GM12874 (cell line): ENCODE results near the gene MIA2.

Source experiments
- TF ChIP-seq, protein P1 (sequence below): IDR thresholded peaks from 2 replicates; pipeline ENCODE4 v1.5.1; 2011; ENCODE audit warnings: low read depth, mild to moderate bottlenecking, control low read depth, low read length, moderate library complexity; ENCODE audit not compliant: insufficient read depth

Gene MIA2

DNA sequence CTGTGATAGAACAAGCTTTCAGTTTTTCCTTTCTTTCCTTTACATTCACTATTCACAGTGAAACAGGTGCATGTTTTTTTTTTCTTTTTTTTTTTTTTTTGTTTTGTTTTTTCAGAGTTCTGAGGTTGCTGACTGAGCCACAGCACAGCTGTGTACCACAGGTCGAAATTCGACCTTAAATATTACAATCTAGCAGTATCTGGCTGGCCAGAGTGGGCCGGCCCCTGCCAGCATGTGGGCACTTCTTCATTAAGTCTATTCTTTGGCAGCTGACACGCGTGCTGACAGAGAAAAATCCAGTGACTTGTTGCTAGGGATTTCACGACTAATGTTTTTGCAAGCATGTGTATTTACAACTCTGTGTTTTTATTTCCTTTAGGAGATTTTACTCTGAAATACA is 164.7 kb downstream of the MIA2 start:
- TF ChIP-seq, protein P1, sequence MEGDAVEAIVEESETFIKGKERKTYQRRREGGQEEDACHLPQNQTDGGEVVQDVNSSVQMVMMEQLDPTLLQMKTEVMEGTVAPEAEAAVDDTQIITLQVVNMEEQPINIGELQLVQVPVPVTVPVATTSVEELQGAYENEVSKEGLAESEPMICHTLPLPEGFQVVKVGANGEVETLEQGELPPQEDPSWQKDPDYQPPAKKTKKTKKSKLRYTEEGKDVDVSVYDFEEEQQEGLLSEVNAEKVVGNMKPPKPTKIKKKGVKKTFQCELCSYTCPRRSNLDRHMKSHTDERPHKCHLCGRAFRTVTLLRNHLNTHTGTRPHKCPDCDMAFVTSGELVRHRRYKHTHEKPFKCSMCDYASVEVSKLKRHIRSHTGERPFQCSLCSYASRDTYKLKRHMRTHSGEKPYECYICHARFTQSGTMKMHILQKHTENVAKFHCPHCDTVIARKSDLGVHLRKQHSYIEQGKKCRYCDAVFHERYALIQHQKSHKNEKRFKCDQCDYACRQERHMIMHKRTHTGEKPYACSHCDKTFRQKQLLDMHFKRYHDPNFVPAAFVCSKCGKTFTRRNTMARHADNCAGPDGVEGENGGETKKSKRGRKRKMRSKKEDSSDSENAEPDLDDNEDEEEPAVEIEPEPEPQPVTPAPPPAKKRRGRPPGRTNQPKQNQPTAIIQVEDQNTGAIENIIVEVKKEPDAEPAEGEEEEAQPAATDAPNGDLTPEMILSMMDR, result no peak

DNA sequence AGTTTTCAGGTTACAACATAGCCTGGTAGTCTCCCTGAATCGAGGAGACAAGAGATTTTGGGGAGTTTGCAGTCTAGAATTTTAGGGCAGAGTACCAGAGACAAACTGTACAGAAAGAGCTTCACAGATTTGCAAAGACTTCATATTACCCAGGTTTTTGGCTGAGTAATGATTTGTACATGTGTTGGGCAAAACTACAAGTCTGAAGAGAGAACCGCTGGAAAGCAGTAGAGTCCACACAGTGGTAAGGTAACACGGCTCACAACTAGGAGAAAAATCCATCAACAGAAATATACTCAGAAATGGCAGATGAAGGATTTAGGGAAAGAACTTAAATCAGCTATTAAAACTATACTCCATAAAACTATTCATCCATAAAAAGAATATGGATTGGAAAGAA is 172.8 kb downstream of the MIA2 start:
- TF ChIP-seq, protein P1, result no peak

- TF ChIP-seq, protein P1, result no peak
Observed at GRCh38 chr14:39416072-39416471, 182.4 kb downstream of the MIA2 start.

GRCh38 chr14:39417014-39417413 is 183.3 kb downstream of the MIA2 start:
- TF ChIP-seq, protein P1, result 0 out of 2 replicates have a peak, but pooled peaks have one; percentile 2

- TF ChIP-seq, protein P1, result no peak
Observed at GRCh38 chr14:39419272-39419671, 185.6 kb downstream of the MIA2 start.

DNA sequence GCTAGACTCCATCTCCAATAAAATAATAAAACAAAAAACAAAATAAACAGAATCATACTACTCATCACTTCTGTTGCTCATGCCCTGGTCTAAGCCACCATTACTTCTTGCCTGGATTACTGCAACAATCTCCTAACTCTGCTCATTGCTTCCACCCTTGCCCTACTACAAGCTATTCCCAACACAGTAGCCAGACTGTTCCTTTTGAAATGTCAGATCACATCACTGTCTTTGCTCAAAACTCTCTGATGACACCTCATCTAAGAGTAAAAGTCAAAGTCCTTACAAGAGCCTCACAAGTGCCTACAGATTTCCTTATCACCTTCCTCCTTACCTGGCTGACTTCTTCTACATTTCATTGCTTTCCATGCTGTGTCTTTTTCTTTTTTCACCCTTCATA is 188.5 kb downstream of the MIA2 start:
- TF ChIP-seq, protein P1, result no peak

- TF ChIP-seq, protein P1, result no peak
Observed at GRCh38 chr14:39423793-39424192, 190.1 kb downstream of the MIA2 start.

DNA sequence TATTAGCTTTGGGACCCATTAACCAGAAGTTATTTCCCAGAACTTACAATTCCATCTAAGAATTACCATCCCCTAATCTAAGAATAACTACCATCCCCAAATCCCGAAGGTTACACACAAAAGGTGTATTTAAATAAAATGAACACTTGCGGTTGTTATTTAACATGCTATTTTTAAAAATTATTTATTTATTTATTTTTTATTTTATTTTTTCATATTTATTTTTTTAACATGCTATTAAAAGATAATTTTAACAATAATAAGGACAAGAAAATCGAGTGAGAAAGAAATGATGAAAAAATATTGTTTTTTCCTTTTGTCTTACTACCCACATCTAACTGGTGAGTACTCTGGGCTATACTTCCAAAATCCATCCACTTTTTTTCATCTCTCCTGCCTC is 192.2 kb downstream of the MIA2 start:
- TF ChIP-seq, protein P1, result no peak
